Brain microvascular endothelial cell (primary cell): ENCODE measurements around the gene KIAA1217.

ENCODE experiments used
- DNase-seq: peaks from one replicate; pipeline ENCODE4 v3.0.0-alpha.2; 2020
- H3K27ac ChIP-seq: fragments of 250-450 bp; sonication (Bioruptor Pico); 2 replicates; pipeline ENCODE4 v1.5.1; 2020; ENCODE audit warnings: mild to moderate bottlenecking, moderate library complexity
- H3K27me3 ChIP-seq: fragments of 250-450 bp; sonication (Bioruptor Pico); replicated peaks from 2 replicates; pipeline ENCODE4 v1.5.1; 2020; ENCODE audit warnings: mild to moderate bottlenecking
- H3K36me3 ChIP-seq: fragments of 250-450 bp; sonication (Bioruptor Pico); replicated peaks from 2 replicates; pipeline ENCODE4 v1.5.1; 2020; ENCODE audit warnings: mild to moderate bottlenecking
- H3K4me3 ChIP-seq: 2 replicates; pipeline ENCODE4 v1.5.1; 2011; ENCODE audit warnings: low read depth, mild to moderate bottlenecking, control low read depth, low read length, moderate library complexity
- CTCF ChIP-seq: IDR thresholded peaks from 2 replicates; pipeline ENCODE4 v1.5.1; 2011; ENCODE audit warnings: low read depth, mild to moderate bottlenecking, moderate library complexity, low read length, control low read depth, inconsistent platforms; ENCODE audit errors: missing control alignments
- in situ Hi-C: cut with HindIII; loops from 2 replicates; pipeline ENCODE4 v1.10.0; 2017; ENCODE audit warnings: low sequenced_read_pairs, low pct_ligation_motif_present

The KIAA1217 gene

GRCh38 chr10:24378126-24378920, 169.4 kb downstream of the KIAA1217 start:
- in situ Hi-C loops: no loop called here
- no peaks in the 10 kb centered on the region for H3K36me3 ChIP-seq

GRCh38 chr10:24381235-24382010, 172.5 kb downstream of the KIAA1217 start:
- TF ChIP-seq CTCF: no peak
- Histone ChIP-seq H3K4me3 (no peak overlapping the region), H3K27me3 (no peaks in the 10 kb centered on the region), H3K36me3 (no peaks in the 10 kb centered on the region), H3K27ac (no peak overlapping the region)
- no peak for DNase-seq
- in situ Hi-C loops: no loop called here

More at GRCh38 chr10:24378126-24378920, 169.4 kb downstream of the KIAA1217 start:
- Histone ChIP-seq H3K27ac (no peak overlapping the region), H3K4me3 (no peak overlapping the region), H3K27me3 (no peaks in the 10 kb centered on the region)
- TF ChIP-seq CTCF: no peak
- DNase-seq: no peak

- in situ Hi-C loops: no loop called here
- no peak for DNase-seq
- H3K27me3 ChIP-seq: no peaks in the 10 kb centered on the region
- TF ChIP-seq CTCF: no peak
- H3K4me3 ChIP-seq: no peak overlapping the region
- H3K36me3 ChIP-seq: no peaks in the 10 kb centered on the region
- no peak overlapping the region for H3K27ac ChIP-seq
Measured at GRCh38 chr10:24382045-24382444, 173.1 kb downstream of the KIAA1217 start.

- Histone ChIP-seq H3K27me3 (no peaks in the 10 kb centered on the region), H3K4me3 (no peak overlapping the region), H3K36me3 (no peaks in the 10 kb centered on the region), H3K27ac (no peak overlapping the region)
- TF ChIP-seq CTCF: no peak
- DNase-seq: peak; percentile 16
- in situ Hi-C loops: no loop called here
Measured at GRCh38 chr10:24382596-24382978, 173.6 kb downstream of the KIAA1217 start.

GRCh38 chr10:24382979-24383663, 174.2 kb downstream of the KIAA1217 start:
- H3K27ac ChIP-seq: peak overlapping the region; percentile 92
- no peaks in the 10 kb centered on the region for H3K36me3 ChIP-seq
- DNase-seq: peak; percentile 4
- in situ Hi-C loops: no loop called here
- H3K27me3 ChIP-seq: no peaks in the 10 kb centered on the region
- H3K4me3 ChIP-seq: no peak overlapping the region
- no peak for TF ChIP-seq CTCF
